KOPT-K1 (cell line): ENCODE results near the gene AQP6.
"Not testable (repeated sequence)": the region's sequence is repeated elsewhere in the genome, so short reads cannot be mapped to it uniquely, and the experiment has no call there.

Experiments
- H3K27ac ChIP-seq: fragments of 200-600 bp; sonication (generic); 2 replicates; pipeline ENCODE4 v1.5.1; 2016; ENCODE audit warnings: antibody characterized with exemption, mild to moderate bottlenecking, low read depth, low read length; ENCODE audit not compliant: poor library complexity, severe bottlenecking
- H3K36me3 ChIP-seq: fragments of 200-600 bp; sonication (generic); 2 replicates; pipeline ENCODE4 v1.5.1; 2017; ENCODE audit warnings: antibody characterized with exemption, mild to moderate bottlenecking, low read length, moderate library complexity; ENCODE audit not compliant: insufficient read depth
- H3K9me3 ChIP-seq: fragments of 200-600 bp; sonication (generic); 2 replicates; pipeline ENCODE4 v1.5.1; 2017; ENCODE audit warnings: antibody characterized with exemption, low read length, mild to moderate bottlenecking; ENCODE audit not compliant: insufficient read depth, poor library complexity, severe bottlenecking

Gene AQP6

GRCh38 chr12:49982246-49983087 lies 9.7 kb downstream of the AQP6 start:
- H3K27ac ChIP-seq, result no peak overlapping the region
- H3K36me3 ChIP-seq, result peaks cover 42% of the 10 kb centered on the region
- no peaks in the 10 kb centered on the region for H3K9me3 ChIP-seq

GRCh38 chr12:49983892-49984291 lies 11.1 kb downstream of the AQP6 start:
- Histone ChIP-seq H3K9me3 (no peaks in the 10 kb centered on the region), H3K27ac (no peak overlapping the region), H3K36me3 (peaks cover 56% of the 10 kb centered on the region)

DNA sequence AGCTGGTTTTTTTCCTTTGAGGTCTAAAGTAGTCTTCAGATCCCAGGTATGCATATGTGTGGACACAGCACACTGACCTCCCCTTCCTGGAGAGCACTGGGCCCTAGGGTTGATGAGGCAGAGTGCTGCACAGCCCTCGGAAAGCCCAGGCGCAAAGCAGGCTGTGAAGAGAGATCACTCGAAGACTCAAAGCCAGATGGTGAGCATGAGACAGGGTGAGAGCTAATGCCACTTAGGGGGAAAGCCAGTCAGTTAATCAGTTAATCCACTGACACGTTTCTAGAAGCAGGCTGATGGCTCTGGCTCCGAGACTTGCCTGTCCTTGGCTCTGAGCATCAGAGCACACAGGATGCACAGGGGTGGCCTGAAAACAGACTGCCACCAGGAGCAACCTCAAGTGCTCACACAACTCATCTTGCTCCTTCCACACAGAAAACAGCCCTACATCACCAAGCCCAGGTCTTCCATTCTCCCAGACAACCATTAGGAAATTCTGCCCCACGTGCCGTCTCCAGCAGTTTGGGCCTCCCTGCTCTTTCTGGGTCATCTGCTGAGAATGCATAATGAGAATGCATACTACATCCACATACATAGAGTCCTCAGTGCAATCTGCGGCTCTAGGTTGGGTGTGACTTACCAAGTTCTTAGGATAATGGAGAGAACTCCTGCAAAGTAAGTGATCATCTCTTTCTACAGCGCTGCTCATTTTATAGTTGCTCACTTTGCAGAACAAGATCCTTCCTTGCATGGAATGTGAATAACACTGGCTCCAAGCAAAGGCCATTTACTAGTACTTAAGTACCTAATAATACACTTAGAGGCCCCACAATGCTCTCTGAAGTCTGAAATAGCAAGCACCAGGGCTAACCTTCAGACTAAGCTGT lies 12.0 kb downstream of the AQP6 start:
- no peaks in the 10 kb centered on the region for H3K9me3 ChIP-seq
- H3K36me3 ChIP-seq, result peaks cover 64% of the 10 kb centered on the region
- H3K27ac ChIP-seq, result no peak overlapping the region

DNA sequence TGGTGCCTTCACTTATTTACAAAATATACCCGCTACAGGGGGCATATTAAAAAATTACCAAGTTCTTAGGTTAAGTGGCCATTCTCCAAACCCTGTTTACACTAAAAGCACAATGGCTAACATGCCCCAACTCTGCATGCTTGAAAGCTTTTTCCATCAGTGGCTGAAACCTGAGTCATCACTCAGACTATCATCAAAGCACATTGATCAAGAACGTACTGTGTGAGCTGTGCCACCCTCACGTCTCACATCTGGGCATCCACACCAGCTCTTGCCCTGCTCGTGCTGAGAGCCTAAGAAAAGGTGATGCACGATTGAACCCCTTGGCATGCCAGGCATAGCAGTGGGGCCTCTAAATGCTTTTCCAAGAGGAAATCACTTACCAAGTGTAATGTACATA lies 13.2 kb downstream of the AQP6 start:
- peaks cover 77% of the 10 kb centered on the region for H3K36me3 ChIP-seq
- no peak overlapping the region for H3K27ac ChIP-seq
- H3K9me3 ChIP-seq, result no peaks in the 10 kb centered on the region

GRCh38 chr12:49986476-49986875 lies 13.7 kb downstream of the AQP6 start:
- H3K9me3 ChIP-seq, H3K27ac ChIP-seq: not testable (repeated sequence)
- H3K36me3 ChIP-seq, result peaks cover 80% of the 10 kb centered on the region

DNA sequence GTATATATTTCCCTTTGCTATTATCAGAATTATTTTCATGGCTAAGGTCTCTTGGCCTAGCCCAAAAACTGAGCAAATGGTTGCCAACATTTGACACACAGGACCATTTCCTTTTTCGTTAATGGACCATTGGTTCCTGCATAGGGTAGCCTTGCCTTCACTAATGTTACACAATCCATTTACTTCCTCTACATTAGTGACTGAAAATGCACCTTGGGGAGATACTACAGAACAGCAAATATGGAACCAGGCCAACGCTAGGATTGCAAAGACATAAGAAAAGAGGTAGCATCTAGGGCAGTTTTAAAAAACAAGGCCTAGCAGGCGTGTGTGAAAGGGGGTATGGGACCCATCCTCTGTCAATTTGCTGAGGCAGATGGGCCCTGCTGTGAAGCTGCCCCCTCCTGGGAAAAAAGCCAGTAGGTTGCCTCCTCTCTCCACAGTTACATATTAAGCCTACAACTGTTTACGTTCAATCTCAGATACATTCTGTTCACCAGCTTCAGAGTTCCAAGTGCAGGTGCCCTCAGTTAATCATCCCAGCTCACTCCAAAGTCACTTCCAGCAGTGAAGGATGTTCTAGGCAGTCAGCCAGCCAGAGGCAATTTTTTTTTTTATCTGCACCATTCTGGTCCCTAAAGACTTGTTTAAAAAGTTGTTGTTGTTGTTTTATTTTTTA lies 15.0 kb downstream of the AQP6 start:
- Histone ChIP-seq H3K36me3 (peaks cover 93% of the 10 kb centered on the region), H3K9me3 (no peaks in the 10 kb centered on the region), H3K27ac (no peak overlapping the region)

DNA sequence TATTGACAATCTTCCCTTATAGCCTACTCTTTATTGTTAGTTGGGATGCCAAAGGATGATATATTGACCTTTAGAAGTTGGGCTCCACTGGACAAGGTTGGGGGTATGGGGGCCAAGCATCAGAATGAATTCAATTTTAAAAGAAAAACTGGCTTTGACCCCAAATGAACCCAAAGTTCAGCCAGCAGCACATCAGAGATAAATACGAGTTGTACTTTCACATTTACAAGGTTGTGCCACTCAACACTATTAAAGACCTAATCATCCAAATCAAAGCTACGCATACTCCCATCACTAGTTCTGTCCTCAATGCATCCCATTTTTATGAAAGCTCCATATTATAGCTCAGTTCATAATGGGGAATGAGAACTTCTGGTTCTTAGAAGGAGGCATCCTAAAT lies 16.7 kb downstream of the AQP6 start:
- H3K9me3 ChIP-seq, H3K27ac ChIP-seq: not testable (repeated sequence)
- H3K36me3 ChIP-seq, result peaks cover 98% of the 10 kb centered on the region

DNA sequence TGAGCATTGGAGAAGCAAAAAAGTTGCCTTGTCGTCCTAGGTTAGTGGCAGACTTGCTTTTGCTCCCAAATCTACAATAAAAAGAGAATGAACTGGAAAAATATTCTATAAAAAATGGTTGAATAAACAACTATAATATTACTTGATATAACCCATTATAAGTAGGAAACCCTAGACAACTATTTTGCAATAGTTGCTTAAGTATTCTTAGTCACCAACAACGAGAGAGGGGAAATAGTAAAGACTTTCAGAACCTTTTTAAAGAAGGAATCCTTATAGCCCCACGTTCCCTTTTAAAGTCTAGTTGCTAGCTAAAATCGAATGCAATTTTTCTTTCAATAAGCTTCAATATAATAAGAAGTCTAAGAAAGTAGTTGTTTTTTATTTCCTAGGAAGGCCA lies 17.5 kb downstream of the AQP6 start:
- Histone ChIP-seq H3K36me3 (peaks cover 98% of the 10 kb centered on the region), H3K27ac (no peak overlapping the region), H3K9me3 (no peaks in the 10 kb centered on the region)

DNA sequence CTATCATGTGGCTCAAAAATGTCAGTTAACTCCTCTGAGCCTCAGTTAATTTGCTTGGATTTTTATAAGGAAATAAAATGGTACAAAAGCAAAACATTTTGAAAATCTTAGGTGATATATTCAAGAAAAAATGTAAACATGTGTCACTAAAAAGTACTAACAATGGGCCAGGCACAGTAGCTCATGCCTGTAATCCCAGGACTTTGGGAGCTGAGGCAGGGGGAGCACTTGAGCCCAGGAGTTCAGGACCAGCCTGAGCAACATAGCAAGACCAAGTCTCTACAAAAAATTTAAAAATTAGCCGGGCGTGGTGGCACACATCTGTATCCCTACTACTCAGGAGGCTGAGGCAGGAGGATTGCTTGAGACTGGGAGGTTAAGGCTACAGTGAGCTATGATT lies 25.7 kb downstream of the AQP6 start:
- Histone ChIP-seq H3K36me3 (peaks cover 100% of the 10 kb centered on the region), H3K27ac (no peak overlapping the region), H3K9me3 (no peaks in the 10 kb centered on the region)

DNA sequence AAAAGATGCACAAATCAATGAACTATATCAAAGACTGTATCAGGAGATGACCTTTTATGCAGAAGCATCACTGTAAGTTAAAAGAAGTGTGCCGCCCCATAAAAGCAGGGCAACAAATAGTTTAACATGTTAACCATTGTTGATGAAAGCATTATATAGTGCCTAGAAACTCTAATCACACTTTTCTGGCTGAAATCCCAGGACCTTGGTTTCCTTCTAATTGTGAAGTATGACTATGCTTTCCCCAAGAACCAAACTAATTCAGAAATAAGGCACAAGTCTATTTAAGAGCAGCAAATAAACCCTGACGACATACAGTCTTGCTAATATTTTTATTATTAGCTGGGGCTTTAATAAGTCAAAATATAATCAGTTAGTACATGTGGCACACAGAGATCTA lies 30.8 kb downstream of the AQP6 start:
- H3K36me3 ChIP-seq, result peaks cover 100% of the 10 kb centered on the region
- H3K27ac ChIP-seq, result no peak overlapping the region
- H3K9me3 ChIP-seq, result no peaks in the 10 kb centered on the region

DNA sequence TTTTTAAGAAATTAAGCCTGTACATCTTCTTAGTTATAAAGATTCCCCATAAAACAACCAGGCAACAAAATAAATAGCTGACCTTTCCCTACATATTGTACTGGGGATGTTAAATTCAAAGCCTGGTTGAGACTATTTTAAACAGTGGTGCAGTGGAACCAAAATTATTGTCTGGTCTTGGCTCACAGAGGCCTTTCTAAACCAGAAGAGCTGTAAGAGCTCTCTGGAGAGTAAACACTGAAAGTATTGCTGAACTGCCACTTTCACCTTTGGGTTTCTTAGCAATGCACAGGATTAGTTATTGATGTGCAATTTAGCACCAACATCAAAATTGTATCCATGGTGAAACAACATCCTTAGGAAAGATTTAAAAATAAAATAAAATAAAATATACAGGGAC lies 31.9 kb downstream of the AQP6 start:
- Histone ChIP-seq H3K9me3 (no peaks in the 10 kb centered on the region), H3K27ac (no peak overlapping the region), H3K36me3 (peaks cover 100% of the 10 kb centered on the region)

GRCh38 chr12:50005175-50005574 lies 32.4 kb downstream of the AQP6 start:
- no peaks in the 10 kb centered on the region for H3K9me3 ChIP-seq
- no peak overlapping the region for H3K27ac ChIP-seq
- peaks cover 100% of the 10 kb centered on the region for H3K36me3 ChIP-seq

DNA sequence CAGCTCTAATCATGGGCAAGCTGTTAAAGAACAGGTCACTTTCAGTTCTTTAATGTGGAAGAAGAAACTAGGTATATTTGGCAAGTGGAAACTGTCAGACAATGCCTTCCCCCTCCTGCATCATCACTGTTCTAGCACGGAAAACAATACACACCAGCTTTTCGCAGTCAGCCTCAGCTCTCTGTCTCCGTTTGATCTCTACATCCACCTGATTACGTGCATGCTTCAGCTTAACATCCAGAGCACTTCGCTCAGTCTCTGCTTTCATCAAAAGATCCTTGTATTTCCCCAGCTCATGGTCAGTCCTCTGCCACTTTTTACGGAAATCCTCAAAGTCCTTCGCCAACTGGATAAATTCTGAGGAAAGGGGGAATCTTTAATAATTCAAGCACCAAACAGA lies 33.5 kb downstream of the AQP6 start:
- Histone ChIP-seq H3K27ac (no peak overlapping the region), H3K9me3 (no peaks in the 10 kb centered on the region), H3K36me3 (peaks cover 100% of the 10 kb centered on the region)

DNA sequence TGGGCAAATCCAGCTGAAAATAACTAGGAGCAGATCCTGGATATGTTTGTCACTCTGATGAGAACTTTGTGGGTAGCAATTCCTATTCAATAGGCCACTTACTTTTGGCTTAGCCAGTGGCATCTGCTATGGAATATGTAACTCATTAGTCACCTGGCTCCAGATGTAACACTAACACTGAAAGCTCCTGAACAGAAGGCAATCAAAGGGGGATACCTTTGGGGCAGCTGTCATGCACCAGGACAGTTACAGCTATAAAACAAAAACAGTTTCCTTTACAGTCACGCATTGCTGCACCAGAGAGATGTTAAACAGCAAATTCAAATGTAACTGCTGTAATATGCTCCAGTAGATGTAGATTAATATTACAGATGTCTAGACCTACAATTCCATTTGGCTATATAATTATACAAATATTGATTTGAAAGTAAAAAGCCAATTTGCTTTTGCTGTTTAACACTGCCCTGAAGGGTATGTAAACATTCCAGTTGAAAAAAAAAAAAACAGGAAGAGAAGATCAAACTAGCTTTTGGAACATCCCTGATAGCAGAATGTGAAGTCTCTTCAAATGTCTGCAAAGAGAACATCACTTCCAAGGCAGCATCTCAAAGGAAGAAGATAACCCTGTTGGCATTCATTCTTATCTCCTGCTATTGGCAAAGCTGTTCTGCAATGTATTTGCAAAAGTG lies 34.2 kb downstream of the AQP6 start:
- Histone ChIP-seq H3K36me3 (peaks cover 98% of the 10 kb centered on the region), H3K27ac (no peak overlapping the region), H3K9me3 (no peaks in the 10 kb centered on the region)
